Breast epithelium (tissue), 3 donors: ENCODE results near the gene CCK.

Source experiments
- POLR2A ChIP-seq: fragments of 450-650 bp; IDR thresholded peaks from one replicate; pipeline ENCODE4 v1.6.1; 2016; ENCODE audit warnings: antibody characterized with exemption, mild to moderate bottlenecking, moderate library complexity
- POLR2AphosphoS5 ChIP-seq, 3 donors: sonication (generic); formaldehyde crosslinking; IDR thresholded peaks; one replicate each; pipeline ENCODE4 v1.6.1; 2017; ENCODE audit warnings: antibody characterized with exemption in 3 of 3
- TF ChIP-seq, protein P1 (sequence below), 3 donors: fragments of 450-650 bp; IDR thresholded peaks; one replicate each; pipeline ENCODE4 v1.5.1; 2016 to 2017; ENCODE audit warnings: antibody characterized with exemption in 3 of 3, mild to moderate bottlenecking in 3 of 3, moderate library complexity in 3 of 3

DNA sequence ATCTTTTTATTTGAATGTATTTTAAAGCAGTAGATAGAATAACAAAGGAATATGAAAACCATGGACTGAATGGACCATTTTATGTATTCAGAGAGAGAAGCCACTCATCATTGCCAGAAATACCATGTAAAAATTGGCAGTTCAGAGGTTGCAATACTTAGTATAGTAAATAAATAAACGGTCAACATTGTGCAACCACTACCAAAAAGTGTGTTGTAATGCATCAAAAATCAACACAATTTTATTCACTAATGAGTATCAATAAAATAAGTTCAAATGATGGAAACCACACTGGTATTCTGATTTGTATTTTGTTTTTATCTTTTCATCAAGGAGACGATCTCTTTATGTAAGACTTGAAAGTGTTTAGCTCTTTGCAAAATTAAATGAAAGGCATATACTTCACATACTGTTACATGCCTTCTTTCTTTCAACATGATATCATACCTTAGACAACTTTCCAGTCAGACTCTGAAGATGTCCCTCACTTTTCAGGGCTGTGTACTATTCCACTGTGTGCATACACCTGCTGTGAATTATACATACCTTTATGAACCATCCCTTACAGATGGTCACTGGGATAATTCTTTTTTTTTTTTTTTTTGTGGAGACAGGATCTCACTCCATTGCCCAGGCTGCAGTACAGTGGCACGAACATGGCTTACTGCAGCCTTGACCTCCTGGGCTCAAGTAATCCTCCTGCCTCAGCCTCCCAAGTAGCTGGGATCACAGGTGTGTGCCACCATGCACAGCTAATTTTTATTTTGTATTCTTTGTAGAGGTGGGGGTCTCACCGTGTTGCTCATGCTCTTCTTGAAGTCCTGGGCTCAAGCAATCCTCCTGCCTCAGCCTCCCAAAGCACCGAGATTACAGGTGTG, 40.3 kb downstream of the CCK start:
- TF ChIP-seq, protein P1, sequence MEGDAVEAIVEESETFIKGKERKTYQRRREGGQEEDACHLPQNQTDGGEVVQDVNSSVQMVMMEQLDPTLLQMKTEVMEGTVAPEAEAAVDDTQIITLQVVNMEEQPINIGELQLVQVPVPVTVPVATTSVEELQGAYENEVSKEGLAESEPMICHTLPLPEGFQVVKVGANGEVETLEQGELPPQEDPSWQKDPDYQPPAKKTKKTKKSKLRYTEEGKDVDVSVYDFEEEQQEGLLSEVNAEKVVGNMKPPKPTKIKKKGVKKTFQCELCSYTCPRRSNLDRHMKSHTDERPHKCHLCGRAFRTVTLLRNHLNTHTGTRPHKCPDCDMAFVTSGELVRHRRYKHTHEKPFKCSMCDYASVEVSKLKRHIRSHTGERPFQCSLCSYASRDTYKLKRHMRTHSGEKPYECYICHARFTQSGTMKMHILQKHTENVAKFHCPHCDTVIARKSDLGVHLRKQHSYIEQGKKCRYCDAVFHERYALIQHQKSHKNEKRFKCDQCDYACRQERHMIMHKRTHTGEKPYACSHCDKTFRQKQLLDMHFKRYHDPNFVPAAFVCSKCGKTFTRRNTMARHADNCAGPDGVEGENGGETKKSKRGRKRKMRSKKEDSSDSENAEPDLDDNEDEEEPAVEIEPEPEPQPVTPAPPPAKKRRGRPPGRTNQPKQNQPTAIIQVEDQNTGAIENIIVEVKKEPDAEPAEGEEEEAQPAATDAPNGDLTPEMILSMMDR (IDR thresholded peaks at IDR 0.05): no peak
- TF ChIP-seq POLR2A (no peak), POLR2AphosphoS5 (IDR thresholded peaks at IDR 0.05) (no peak)
